Neuronal stem cell (in vitro differentiated cells): ENCODE results near the gene DOCK9.

ENCODE experiments used
- DNase-seq: peaks from one replicate; pipeline ENCODE4 v3.0.0-alpha.2; 2013; ENCODE audit warnings: low spot score
- H2AFZ ChIP-seq: one replicate; pipeline ENCODE4 v1.6.1; 2013; ENCODE audit warnings: mild to moderate bottlenecking, low read length, inconsistent platforms
- H2AK5ac ChIP-seq: 2 replicates; pipeline ENCODE4 v1.6.1; 2013; ENCODE audit warnings: low read depth, mild to moderate bottlenecking, inconsistent platforms, low read length, moderate library complexity, mixed read lengths
- H2BK120ac ChIP-seq: 2 replicates; pipeline ENCODE4 v1.6.1; 2013; ENCODE audit warnings: low read depth, mild to moderate bottlenecking, inconsistent platforms, low read length, moderate library complexity, mixed read lengths
- H2BK12ac ChIP-seq: one replicate; pipeline ENCODE4 v1.6.1; 2013; ENCODE audit warnings: low read length, inconsistent platforms
- H2BK15ac ChIP-seq: 2 replicates; pipeline ENCODE4 v1.6.1; 2013; ENCODE audit warnings: mild to moderate bottlenecking, low read length, inconsistent platforms, mixed read lengths
- H2BK5ac ChIP-seq: one replicate; pipeline ENCODE4 v1.6.1; 2013; ENCODE audit warnings: inconsistent platforms, mild to moderate bottlenecking, low read length, moderate library complexity
- H3K14ac ChIP-seq: one replicate; pipeline ENCODE4 v1.6.1; 2013; ENCODE audit warnings: low read length, inconsistent platforms
- H3K18ac ChIP-seq: 2 replicates; pipeline ENCODE4 v1.6.1; 2013; ENCODE audit warnings: low read length, inconsistent platforms
- H3K23ac ChIP-seq: 2 replicates; pipeline ENCODE4 v1.6.1; 2013; ENCODE audit warnings: low read depth, mild to moderate bottlenecking, mixed read lengths, low read length, inconsistent platforms; ENCODE audit not compliant: poor library complexity
- H3K27ac ChIP-seq: replicated peaks from 3 replicates; pipeline ENCODE4 v1.5.1; 2013; ENCODE audit warnings: low read length, inconsistent platforms
- H3K27me3 ChIP-seq, 3 experiments: 2 replicates each; pipeline ENCODE4 v1.6.1; 2013; ENCODE audit warnings: low read length in 3 of 3, mild to moderate bottlenecking in 2 of 3, inconsistent platforms in 1 of 3, low read depth in 1 of 3, mixed read lengths in 1 of 3, moderate library complexity in 1 of 3; ENCODE audit not compliant: control insufficient read depth in 3 of 3, insufficient read depth in 3 of 3
- H3K36me3 ChIP-seq, 2 donors: replicated peaks in 1 of 2; 2 replicates each; pipeline ENCODE4 v1.6.1; 2013; ENCODE audit warnings: low read length in 2 of 2; ENCODE audit not compliant: control insufficient read depth in 2 of 2, insufficient read depth in 2 of 2
- H3K4ac ChIP-seq: 2 replicates; pipeline ENCODE4 v1.6.1; 2013; ENCODE audit warnings: inconsistent platforms, mild to moderate bottlenecking, low read length, moderate library complexity
- H3K4me1 ChIP-seq, 2 donors: 1 replicate in 1 of 2; 2 replicates in 1 of 2; pipeline ENCODE4 v1.6.1; 2013; ENCODE audit warnings: low read length in 2 of 2, low read depth in 1 of 2; ENCODE audit not compliant: control insufficient read depth in 2 of 2, insufficient read depth in 1 of 2
- H3K4me2 ChIP-seq: one replicate; pipeline ENCODE4 v1.6.1; 2013; ENCODE audit warnings: mild to moderate bottlenecking, low read length, inconsistent platforms; ENCODE audit not compliant: insufficient read depth, poor library complexity, severe bottlenecking
- H3K4me3 ChIP-seq, 2 donors: 2 replicates each; pipeline ENCODE4 v1.5.1; 2013; ENCODE audit warnings: low read length in 2 of 2, mild to moderate bottlenecking in 2 of 2, inconsistent platforms in 1 of 2, moderate library complexity in 1 of 2
- H3K79me1 ChIP-seq: one replicate; pipeline ENCODE4 v1.6.1; 2013; ENCODE audit warnings: low read depth, mild to moderate bottlenecking, inconsistent platforms, low read length, moderate library complexity
- H3K9ac ChIP-seq: one replicate; pipeline ENCODE4 v1.6.1; 2013; ENCODE audit warnings: mild to moderate bottlenecking, low read depth, low read length, inconsistent platforms; ENCODE audit not compliant: poor library complexity
- H3K9me3 ChIP-seq, 2 donors: replicated peaks in 1 of 2; 2 replicates each; pipeline versions ENCODE3 to v1.6.1; 2013; ENCODE audit warnings: low read length in 2 of 2, mild to moderate bottlenecking in 2 of 2, inconsistent platforms in 1 of 2, low read depth in 1 of 2, mixed read lengths in 1 of 2, moderate library complexity in 1 of 2; ENCODE audit not compliant: control insufficient read depth in 2 of 2, insufficient read depth in 1 of 2
- H4K8ac ChIP-seq: one replicate; pipeline ENCODE4 v1.6.1; 2013; ENCODE audit warnings: low read depth, mild to moderate bottlenecking, inconsistent platforms, low read length, moderate library complexity
- H4K91ac ChIP-seq: one replicate; pipeline ENCODE4 v1.6.1; 2013; ENCODE audit warnings: low read length, low read depth, mild to moderate bottlenecking, inconsistent platforms; ENCODE audit not compliant: poor library complexity
- WGBS, 2 donors: extraction: QIAGEN DNeasy Blood & Tissue Kit; methylation state at CpG; one replicate each; pipeline ENCODE4 v1.1.7; 2013; ENCODE audit warnings: missing lambda C conversion rate in 2 of 2, mixed read lengths in 1 of 2; ENCODE audit not compliant: insufficient read length in 2 of 2, insufficient replicate concordance in 1 of 2; ENCODE audit errors: extremely low coverage in 2 of 2; 5-methylcytosine and 5-hydroxymethylcytosine counted together

Gene DOCK9

GRCh38 chr13:98890925-98891324 lies 86.9 kb downstream of the DOCK9 start:
- Histone ChIP-seq H2AFZ (no peak overlapping the region), H2BK12ac (no peak overlapping the region), H3K27me3 (no peaks in the 10 kb centered on the region), H4K91ac (no peak overlapping the region), H3K79me1 (no peaks in the 10 kb centered on the region), H2BK120ac (no peak overlapping the region), H3K4ac (no peak overlapping the region), H2BK5ac (no peak overlapping the region), H3K18ac (no peak overlapping the region), H3K27ac (no peak overlapping the region), H2BK15ac (no peak overlapping the region), H3K36me3 (no peaks in the 10 kb centered on the region), H2AK5ac (no peak overlapping the region), H3K4me1 (peaks cover 3 to 7% of the 10 kb centered on the region in 2 donors), H4K8ac (no peak overlapping the region), H3K4me2 (no peak overlapping the region), H3K14ac (no peak overlapping the region), H3K9ac (no peak overlapping the region), H3K23ac (no peak overlapping the region), H3K4me3 (no peak overlapping the region), H3K9me3 (no peaks in the 10 kb centered on the region)
- no peak for DNase-seq
- no CpG with 5 or more reads among the region's 5 CpGs for WGBS, 2 donors

- no peak overlapping the region for H3K14ac ChIP-seq
- H3K23ac ChIP-seq: no peak overlapping the region
- no peak overlapping the region for H2AK5ac ChIP-seq
- no peak overlapping the region for H2AFZ ChIP-seq
- DNase-seq: no peak
- H2BK12ac ChIP-seq: no peak overlapping the region
- H3K79me1 ChIP-seq: no peaks in the 10 kb centered on the region
- no CpG with 5 or more reads among the region's 8 CpGs for WGBS, 2 donors
- no peak overlapping the region for H3K9ac ChIP-seq
- H3K36me3 ChIP-seq: no peaks in the 10 kb centered on the region
- H4K8ac ChIP-seq: no peak overlapping the region
- H3K4ac ChIP-seq: no peak overlapping the region
- H3K4me1 ChIP-seq: peaks cover 3 to 7% of the 10 kb centered on the region in 2 donors
- H3K4me2 ChIP-seq: no peak overlapping the region
- H2BK120ac ChIP-seq: no peak overlapping the region
- no peaks in the 10 kb centered on the region for H3K27me3 ChIP-seq
- no peak overlapping the region for H4K91ac ChIP-seq
- H3K4me3 ChIP-seq: no peak overlapping the region
- no peak overlapping the region for H2BK5ac ChIP-seq
- no peak overlapping the region for H3K27ac ChIP-seq
- H3K9me3 ChIP-seq: no peaks in the 10 kb centered on the region
- no peak overlapping the region for H2BK15ac ChIP-seq
- H3K18ac ChIP-seq: no peak overlapping the region
These were observed 87.7 kb downstream of the DOCK9 start for GRCh38 chr13:98890186-98890585.

DNA sequence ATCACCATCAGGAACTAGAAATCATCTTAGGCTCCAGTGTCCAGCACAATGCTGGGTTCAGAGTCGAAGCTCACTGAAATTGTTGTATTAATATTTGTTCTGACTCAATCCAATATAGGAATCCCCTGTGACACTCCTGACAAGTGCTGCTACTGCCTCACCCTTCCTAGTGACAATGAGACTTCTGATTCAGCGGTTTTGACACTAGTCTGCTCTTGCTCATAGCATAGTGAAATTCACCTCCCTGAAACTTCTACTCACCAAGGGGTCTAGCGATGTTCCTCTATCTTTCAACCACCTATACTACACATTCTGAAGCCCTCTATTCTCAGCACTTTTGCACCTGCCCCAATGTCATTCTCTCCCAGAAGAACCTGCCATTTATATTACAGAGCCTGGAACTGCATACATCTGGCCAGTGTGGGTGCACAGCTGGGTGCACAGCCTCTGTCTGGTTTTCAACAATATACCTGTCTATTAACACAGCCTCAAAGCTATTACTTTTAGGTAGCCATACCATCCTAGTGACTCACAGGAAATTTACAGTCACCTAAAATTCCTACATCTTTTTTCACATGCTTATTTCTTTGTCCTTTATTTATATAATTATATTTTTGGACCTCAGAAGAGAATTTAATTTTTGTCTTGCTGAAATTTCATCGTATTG lies 88.3 kb downstream of the DOCK9 start:
- no peak overlapping the region for H3K27ac ChIP-seq
- H3K9ac ChIP-seq: no peak overlapping the region
- DNase-seq: no peak
- H3K23ac ChIP-seq: no peak overlapping the region
- no peaks in the 10 kb centered on the region for H3K27me3 ChIP-seq
- no peaks in the 10 kb centered on the region for H3K9me3 ChIP-seq
- H2AFZ ChIP-seq: no peak overlapping the region
- no CpG with 5 or more reads among the region's 4 CpGs for WGBS, 2 donors
- no peaks in the 10 kb centered on the region for H3K79me1 ChIP-seq
- no peak overlapping the region for H2BK120ac ChIP-seq
- no peak overlapping the region for H2BK12ac ChIP-seq
- no peak overlapping the region for H3K4ac ChIP-seq
- peaks cover 3 to 7% of the 10 kb centered on the region in 2 donors for H3K4me1 ChIP-seq
- no peak overlapping the region for H2BK15ac ChIP-seq
- no peak overlapping the region for H2BK5ac ChIP-seq
- no peak overlapping the region for H3K18ac ChIP-seq
- no peak overlapping the region for H3K14ac ChIP-seq
- H3K4me2 ChIP-seq: no peak overlapping the region
- no peak overlapping the region for H4K8ac ChIP-seq
- no peaks in the 10 kb centered on the region for H3K36me3 ChIP-seq
- no peak overlapping the region for H4K91ac ChIP-seq
- no peak overlapping the region for H2AK5ac ChIP-seq
- no peak overlapping the region for H3K4me3 ChIP-seq

GRCh38 chr13:98888890-98889279 lies 89.0 kb downstream of the DOCK9 start:
- Histone ChIP-seq H3K4ac (no peak overlapping the region), H3K4me3 (no peak overlapping the region), H3K36me3 (no peaks in the 10 kb centered on the region), H2BK120ac (no peak overlapping the region), H3K27me3 (no peaks in the 10 kb centered on the region), H2BK15ac (no peak overlapping the region), H3K9me3 (no peaks in the 10 kb centered on the region), H3K4me1 (peaks cover 3 to 7% of the 10 kb centered on the region in 2 donors), H4K8ac (no peak overlapping the region), H2BK12ac (no peak overlapping the region), H3K18ac (no peak overlapping the region), H3K14ac (no peak overlapping the region), H3K4me2 (no peak overlapping the region), H3K79me1 (no peaks in the 10 kb centered on the region), H3K23ac (no peak overlapping the region), H2AK5ac (no peak overlapping the region), H2BK5ac (no peak overlapping the region), H3K9ac (no peak overlapping the region), H2AFZ (no peak overlapping the region), H3K27ac (no peak overlapping the region), H4K91ac (no peak overlapping the region)
- WGBS, 2 donors: no CpG with 5 or more reads among the region's 3 CpGs
- DNase-seq: no peak
